Keratinocyte (primary cell): ENCODE measurements around the gene MED27. TPM values are rescaled to one million over a fixed set of nuclear protein-coding genes. Genes with fewer than 3 reads are reported as not detected.

ENCODE experiments used
- DNase-seq: peaks from one replicate; pipeline ENCODE4 v3.0.0-alpha.2; 2011; ENCODE audit warnings: low read depth, missing footprints, low spot score
- FAIRE-seq: peaks from 2 replicates; lab custom pipeline; 2011; peaks lifted over from hg19 to GRCh38; lab: Jason Lieb, UNC
- H2AFZ ChIP-seq: 2 replicates; pipeline ENCODE4 v1.6.0; 2012; ENCODE audit warnings: low read length, control low read depth, inconsistent platforms; ENCODE audit not compliant: control insufficient read depth
- H3K27ac ChIP-seq: 2 replicates; pipeline ENCODE4 v1.5.1; 2011; ENCODE audit warnings: low read length; ENCODE audit not compliant: control insufficient read depth, insufficient read depth
- H3K27me3 ChIP-seq: 3 replicates; pipeline ENCODE4 v1.6.0; 2011; ENCODE audit warnings: low read length; ENCODE audit not compliant: control insufficient read depth, insufficient read depth; ENCODE audit errors: extremely low read depth
- H3K36me3 ChIP-seq, 2 experiments: 2 replicates in 1 of 2; 3 replicates in 1 of 2; pipeline ENCODE4 v1.5.1; 2011; ENCODE audit warnings: low read length in 2 of 2, mild to moderate bottlenecking in 1 of 2; ENCODE audit not compliant: control insufficient read depth in 2 of 2, insufficient read depth in 2 of 2; ENCODE audit errors: extremely low read depth in 1 of 2
- H3K4me1 ChIP-seq: 3 replicates; pipeline ENCODE4 v1.5.1; 2011; ENCODE audit warnings: low read length; ENCODE audit not compliant: control insufficient read depth, insufficient read depth; ENCODE audit errors: extremely low read depth
- H3K4me2 ChIP-seq: 3 replicates; pipeline ENCODE4 v1.6.0; 2011; ENCODE audit warnings: low read depth, low read length; ENCODE audit not compliant: control insufficient read depth, insufficient read depth; ENCODE audit errors: extremely low read depth
- H3K4me3 ChIP-seq, 3 experiments: fragments of 200-600 bp in 1 of 3; sonication (generic) in 1 of 3; 2 replicates in 2 of 3; 3 replicates in 1 of 3; pipeline ENCODE4 v1.5.1; 2011 to 2016; ENCODE audit warnings: low read length in 3 of 3, mild to moderate bottlenecking in 3 of 3, control low read depth in 2 of 3, inconsistent platforms in 1 of 3, low read depth in 1 of 3, mixed read lengths in 1 of 3, mixed run types in 1 of 3, moderate library complexity in 1 of 3; ENCODE audit not compliant: control insufficient read depth in 2 of 3, insufficient read depth in 2 of 3; ENCODE audit errors: extremely low read depth in 1 of 3
- H3K79me2 ChIP-seq: 2 replicates; pipeline ENCODE4 v1.6.0; 2012; ENCODE audit warnings: low read length; ENCODE audit not compliant: control insufficient read depth, insufficient read depth
- H3K9ac ChIP-seq: 3 replicates; pipeline ENCODE4 v1.6.0; 2011; ENCODE audit warnings: low read length; ENCODE audit not compliant: control insufficient read depth, insufficient read depth; ENCODE audit errors: extremely low read depth
- H3K9me1 ChIP-seq: 3 replicates; pipeline ENCODE4 v1.6.0; 2011; ENCODE audit warnings: low read length; ENCODE audit not compliant: control insufficient read depth, insufficient read depth; ENCODE audit errors: extremely low read depth
- H3K9me3 ChIP-seq: 2 replicates; pipeline ENCODE4 v1.5.1; 2012; ENCODE audit warnings: low read depth, low read length; ENCODE audit not compliant: control insufficient read depth
- H4K20me1 ChIP-seq: 3 replicates; pipeline ENCODE4 v1.6.0; 2011; ENCODE audit warnings: low read length; ENCODE audit not compliant: control insufficient read depth, insufficient read depth; ENCODE audit errors: extremely low read depth
- CTCF ChIP-seq, 3 experiments: IDR thresholded peaks in 1 of 3; conservative IDR thresholded peaks in 1 of 3; optimal IDR thresholded peaks in 1 of 3; 2 replicates in 2 of 3; 3 replicates in 1 of 3; pipeline versions ENCODE3 to v1.5.1; 2011; ENCODE audit warnings: low read length in 3 of 3, mild to moderate bottlenecking in 3 of 3, moderate library complexity in 2 of 3, control low read depth in 1 of 3, inconsistent platforms in 1 of 3; ENCODE audit not compliant: insufficient read depth in 2 of 3; ENCODE audit errors: extremely low read depth in 1 of 3
- EZH2 ChIP-seq: IDR thresholded peaks from one replicate; pipeline ENCODE4 v1.6.1; 2012; ENCODE audit warnings: inconsistent platforms, mild to moderate bottlenecking, low read length, moderate library complexity
- dilution Hi-C: fragments of 300-500 bp; cut with MboI; formaldehyde crosslinking; loops from one replicate; pipeline ENCODE4 v1.7.0; 2020; ENCODE audit warnings: low sequenced_read_pairs; ENCODE audit not compliant: extremely low pct_ligation_motif_present
- polyA plus RNA-seq, 5 experiments: library from polyadenylated mRNA; depleted of rRNA in 3 of 5; stranded (reverse) in 3 of 5; stranded (forward) in 1 of 5; unstranded in 1 of 5; fragments of >200 nt; gene quantifications; 1 replicate in 1 of 5; 2 replicates in 3 of 5; 3 replicates in 1 of 5; pipeline versions ENCODE4 v1.2.1 to v1.2.3, GENCODE V29; 2011 to 2012; ENCODE audit warnings: missing spikeins in 2 of 5, low read depth in 1 of 5, low replicate concordance in 1 of 5

Gene MED27
- polyA plus RNA-seq, 1 donor (not counting 4 experiments of a cell fraction or from before 2014, with no cell fraction given) = 39.0 TPM

GRCh38 chr9:131926360-131926922 lies 153.2 kb downstream of the MED27 start:
- TF ChIP-seq CTCF (optimal IDR thresholded peaks at IDR 0.05 in 1 of 3, IDR thresholded peaks at IDR 0.05 in 1 of 3, conservative IDR thresholded peaks at IDR 0.05 in 1 of 3; ENCODE audit: extremely low read depth in 1 of 3, insufficient read depth in 2 of 3, low read length in 3 of 3) (no peak), EZH2 (no peak)
- no peaks in the 10 kb centered on the region for H3K4me1 ChIP-seq
- no peaks in the 10 kb centered on the region for H4K20me1 ChIP-seq
- no peak overlapping the region for H2AFZ ChIP-seq
- H3K79me2 ChIP-seq = no peaks in the 10 kb centered on the region
- H3K27ac ChIP-seq = no peak overlapping the region
- H3K9ac ChIP-seq = no peak overlapping the region
- peaks cover 0 to 1% of the 10 kb centered on the region in 2 experiments for H3K36me3 ChIP-seq
- no peak overlapping the region for H3K4me3 ChIP-seq
- DNase-seq (no peak), FAIRE-seq (no peak)
- dilution Hi-C loops = no loop called here
- no peak overlapping the region for H3K4me2 ChIP-seq
- H3K27me3 ChIP-seq = no peaks in the 10 kb centered on the region
- no peaks in the 10 kb centered on the region for H3K9me1 ChIP-seq
- no peaks in the 10 kb centered on the region for H3K9me3 ChIP-seq

DNA sequence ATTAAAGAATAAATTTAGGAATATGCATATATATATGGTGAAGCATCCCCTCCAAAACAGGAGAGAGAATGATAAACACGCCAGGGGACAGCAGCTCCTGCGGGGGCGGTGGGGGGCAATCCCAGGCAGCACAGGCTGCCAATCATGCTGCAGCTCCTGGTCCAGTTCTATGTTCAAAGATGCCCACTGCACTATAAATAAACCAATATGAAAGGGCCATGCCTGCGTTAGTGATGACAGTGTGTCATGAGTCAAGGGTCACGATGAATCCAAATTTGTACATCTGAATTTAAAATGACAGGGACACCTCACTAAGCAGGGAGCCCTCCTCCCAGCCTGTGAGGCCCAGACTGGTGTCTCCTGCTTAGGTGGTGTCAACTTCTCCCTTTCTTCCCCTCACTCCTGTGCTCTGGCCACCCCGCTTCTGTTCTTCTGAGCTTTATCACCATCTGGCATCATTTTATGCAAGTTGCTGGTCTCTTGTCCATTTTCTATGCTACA lies 153.9 kb downstream of the MED27 start:
- FAIRE-seq = no peak
- Histone ChIP-seq H2AFZ (no peak overlapping the region), H3K4me3 (no peak overlapping the region), H3K4me1 (no peaks in the 10 kb centered on the region), H3K27ac (no peak overlapping the region), H3K9me3 (no peaks in the 10 kb centered on the region), H3K9ac (no peak overlapping the region), H3K4me2 (no peak overlapping the region), H3K36me3 (peaks cover 0 to 1% of the 10 kb centered on the region in 2 experiments), H4K20me1 (no peaks in the 10 kb centered on the region), H3K27me3 (no peaks in the 10 kb centered on the region), H3K9me1 (no peaks in the 10 kb centered on the region), H3K79me2 (no peaks in the 10 kb centered on the region)
- dilution Hi-C loops = no loop called here
- TF ChIP-seq CTCF (optimal IDR thresholded peaks at IDR 0.05 in 1 of 3, IDR thresholded peaks at IDR 0.05 in 1 of 3, conservative IDR thresholded peaks at IDR 0.05 in 1 of 3; ENCODE audit: extremely low read depth in 1 of 3, insufficient read depth in 2 of 3, low read length in 3 of 3) (no peak), EZH2 (no peak)
- DNase-seq = no peak
